CD14-positive monocyte (primary cell): Measurements from ENCODE around the gene CMTM4. TPM values are rescaled to one million over a fixed set of nuclear protein-coding genes. Genes with fewer than 3 reads are reported as not detected.

Experiments used
- DNase-seq, 3 donors: peaks; one replicate each; pipeline ENCODE4 v3.0.0-alpha.2; 2011 to 2022
- H2AFZ ChIP-seq: 2 replicates; pipeline ENCODE4 v1.6.0; 2012; ENCODE audit warnings: mild to moderate bottlenecking, low read depth, low read length, inconsistent platforms; ENCODE audit not compliant: insufficient read depth, poor library complexity, severe bottlenecking
- H3K27ac ChIP-seq, 2 donors: 1 replicate in 1 of 2; 2 replicates in 1 of 2; pipeline ENCODE4 v1.5.1; 2012 to 2013; ENCODE audit warnings: low read length in 2 of 2, control low read depth in 1 of 2, inconsistent platforms in 1 of 2, low read depth in 1 of 2, mild to moderate bottlenecking in 1 of 2
- H3K27me3 ChIP-seq, 2 donors: one replicate each; pipeline versions ENCODE4 v1.6.0 to v1.6.1; 2011 to 2013; ENCODE audit warnings: low read length in 2 of 2; ENCODE audit not compliant: control insufficient read depth in 2 of 2, insufficient read depth in 2 of 2
- H3K36me3 ChIP-seq, 2 donors: replicated peaks in 1 of 2; 1 replicate in 1 of 2; 2 replicates in 1 of 2; pipeline versions ENCODE4 v1.5.1 to v1.6.1; 2012 to 2013; ENCODE audit warnings: low read length in 2 of 2, control low read depth in 1 of 2, inconsistent platforms in 1 of 2, mild to moderate bottlenecking in 1 of 2; ENCODE audit not compliant: insufficient read depth in 2 of 2, control insufficient read depth in 1 of 2
- H3K4me1 ChIP-seq, 2 donors: 1 replicate in 1 of 2; 2 replicates in 1 of 2; pipeline versions ENCODE4 v1.5.1 to v1.6.1; 2012 to 2013; ENCODE audit warnings: low read length in 2 of 2, control low read depth in 1 of 2, inconsistent platforms in 1 of 2, mild to moderate bottlenecking in 1 of 2, moderate library complexity in 1 of 2; ENCODE audit not compliant: insufficient read depth in 2 of 2, control insufficient read depth in 1 of 2
- H3K4me2 ChIP-seq: replicated peaks from 2 replicates; pipeline ENCODE3; 2012; ENCODE audit warnings: low read length, moderate library complexity, mild to moderate bottlenecking; ENCODE audit not compliant: poor library complexity, severe bottlenecking; ENCODE audit errors: extremely low read depth
- H3K4me3 ChIP-seq, 3 experiments: fragments of 200-600 bp in 1 of 3; sonication (generic) in 1 of 3; replicated peaks in 1 of 3; 1 replicate in 2 of 3; 2 replicates in 1 of 3; pipeline ENCODE4 v1.5.1; 2011 to 2013; ENCODE audit warnings: low read length in 3 of 3, mild to moderate bottlenecking in 3 of 3, control low read depth in 2 of 3, low read depth in 2 of 3, inconsistent platforms in 1 of 3, moderate library complexity in 1 of 3
- H3K79me2 ChIP-seq: 2 replicates; pipeline ENCODE4 v1.6.0; 2012; ENCODE audit warnings: mild to moderate bottlenecking, control low read depth, inconsistent platforms, low read length, moderate library complexity; ENCODE audit not compliant: insufficient read depth
- H3K9ac ChIP-seq: 2 replicates; pipeline ENCODE4 v1.6.0; 2017; ENCODE audit warnings: low read length, mild to moderate bottlenecking; ENCODE audit not compliant: insufficient read depth, poor library complexity, severe bottlenecking
- H3K9me3 ChIP-seq, 2 donors: replicated peaks in 1 of 2; 1 replicate in 1 of 2; 2 replicates in 1 of 2; pipeline versions ENCODE4 v1.5.1 to v1.6.1; 2012 to 2013; ENCODE audit warnings: low read length in 2 of 2, control low read depth in 1 of 2; ENCODE audit not compliant: control insufficient read depth in 1 of 2, insufficient read depth in 1 of 2
- H4K20me1 ChIP-seq: 2 replicates; pipeline ENCODE4 v1.6.0; 2012; ENCODE audit warnings: mild to moderate bottlenecking, low read length, control low read depth, moderate library complexity; ENCODE audit not compliant: insufficient read depth
- H3K27ac Mint-ChIP-seq, 7 donors: one replicate each; pipeline ENCODE4 v1.8.0; 2020; ENCODE audit warnings: mild to moderate bottlenecking in 7 of 7, mixed read lengths in 7 of 7, moderate library complexity in 6 of 7, inconsistent platforms in 2 of 7
- H3K27me3 Mint-ChIP-seq, 3 donors: one replicate each; pipeline ENCODE4 v1.8.0; 2021 to 2022; ENCODE audit warnings: low read depth in 3 of 3, mild to moderate bottlenecking in 3 of 3, mixed read lengths in 3 of 3, moderate library complexity in 3 of 3, inconsistent platforms in 1 of 3
- H3K36me3 Mint-ChIP-seq, 2 donors: one replicate each; pipeline ENCODE4 v1.8.0; 2020; ENCODE audit warnings: mixed read lengths in 2 of 2, inconsistent platforms in 1 of 2, mild to moderate bottlenecking in 1 of 2
- H3K4me1 Mint-ChIP-seq: one replicate; pipeline ENCODE4 v1.8.0; 2020; ENCODE audit warnings: mild to moderate bottlenecking, mixed read lengths
- H3K4me3 Mint-ChIP-seq, 2 donors: one replicate each; pipeline ENCODE4 v1.8.0; 2020; ENCODE audit warnings: mild to moderate bottlenecking in 2 of 2, mixed read lengths in 2 of 2, moderate library complexity in 1 of 2
- H3K9me3 Mint-ChIP-seq, 7 donors: one replicate each; pipeline ENCODE4 v1.8.0; 2020 to 2022; ENCODE audit warnings: mixed read lengths in 7 of 7, mild to moderate bottlenecking in 6 of 7, moderate library complexity in 6 of 7, inconsistent platforms in 2 of 7
- CTCF ChIP-seq: fragments of 200-600 bp; IDR thresholded peaks from one replicate; pipeline ENCODE4 v1.8.0; 2022; ENCODE audit warnings: antibody characterized with exemption, mild to moderate bottlenecking
- WGBS: methylation state at CpG from one replicate; pipeline ENCODE4 v1.1.5; 2013; ENCODE audit warnings: missing lambda C conversion rate; ENCODE audit not compliant: insufficient coverage; 5-methylcytosine and 5-hydroxymethylcytosine counted together
- intact Hi-C, 2 donors: fragments of 100-400 bp; cut with micrococcal nuclease; formaldehyde crosslinking; loops; one replicate each; pipeline versions ENCODE4 v1.15.0 to v1.15.1; 2023
- polyA plus RNA-seq, 3 donors: library from polyadenylated mRNA; depleted of rRNA in 1 of 3; unstranded in 2 of 3; stranded (reverse) in 1 of 3; fragments of 300-500 nt in 2 of 3; fragments of >200 nt in 1 of 3; fragmentation: Illumina TruSeq in 2 of 3; gene quantifications; 1 replicate in 2 of 3; 2 replicates in 1 of 3; pipeline ENCODE4 v1.2.3, GENCODE V29; 2012 to 2021

Gene CMTM4
- polyA plus RNA-seq, 3 donors: 0.41 to 21.2 (median 0.45) TPM

- peak; percentile 9 to 33 (median 23) for DNase-seq
- peaks cover 54 to 84% of the 10 kb centered on the region in 2 donors for H3K36me3 Mint-ChIP-seq
- WGBS: 94% methylated on average over 2 of the region's 12 CpGs
Measured at GRCh38 chr16:66619534-66620428, 76.8 kb downstream of the CMTM4 start.

More at GRCh38 chr16:66619534-66620428, 76.8 kb downstream of the CMTM4 start:
- Histone ChIP-seq H3K4me2 (no peak overlapping the region), H3K9ac (no peak overlapping the region), H4K20me1 (peaks cover 18% of the 10 kb centered on the region), H3K27me3 (no peaks in the 10 kb centered on the region), H3K79me2 (no peaks in the 10 kb centered on the region), H3K36me3 (peaks cover 39 to 86% of the 10 kb centered on the region in 2 donors), H3K27ac (no peak overlapping the region), H3K4me3 (no peak overlapping the region), H3K4me1 (peaks cover 15 to 16% of the 10 kb centered on the region in 2 donors), H2AFZ (no peak overlapping the region), H3K9me3 (no peaks in the 10 kb centered on the region)
- intact Hi-C loops: no loop called here
- peak overlapping the region in 2 of 7 donors; percentile 8 to 68 for H3K27ac Mint-ChIP-seq
- no peak for TF ChIP-seq CTCF
- peaks cover 0 to 2% (median 0%) of the 10 kb centered on the region in 7 donors for H3K9me3 Mint-ChIP-seq
- H3K4me1 Mint-ChIP-seq: peaks cover 30% of the 10 kb centered on the region
- H3K27me3 Mint-ChIP-seq: peaks cover 0 to 4% (median 0%) of the 10 kb centered on the region in 3 donors
- no peak overlapping the region for H3K4me3 Mint-ChIP-seq
